GM19099 (cell line): ENCODE measurements around the gene SLC6A2.

ENCODE experiments used
- POLR2A ChIP-seq: IDR thresholded peaks from 3 replicates; pipeline ENCODE4 v1.6.1; 2011; ENCODE audit warnings: low read depth; ENCODE audit not compliant: insufficient read length; ENCODE audit errors: extremely low read depth

SLC6A2 gene

GRCh38 chr16:55641430-55642056 is 14.2 kb upstream of the SLC6A2 start:
- no peak for TF ChIP-seq POLR2A

DNA sequence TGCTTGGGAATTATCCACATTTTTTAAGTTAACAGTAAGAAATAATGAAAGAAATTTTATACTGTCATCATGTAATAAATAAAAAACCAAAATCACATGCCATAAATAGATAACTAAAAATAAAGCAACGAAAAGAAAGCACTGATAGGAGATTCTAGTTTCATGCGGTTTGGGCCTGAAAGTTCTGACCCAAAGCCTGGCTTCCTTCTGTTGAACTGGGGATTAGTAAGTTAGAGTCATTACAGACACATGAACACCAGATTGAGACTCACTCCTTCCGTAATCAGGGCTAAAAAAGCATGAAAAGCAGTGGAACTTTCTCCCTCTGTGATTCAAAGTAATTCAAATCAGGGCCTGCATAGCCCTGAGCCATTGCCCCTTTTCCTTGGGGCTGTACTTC is 13.2 kb upstream of the SLC6A2 start:
- TF ChIP-seq POLR2A = no peak

GRCh38 chr16:55643161-55643970 is 12.4 kb upstream of the SLC6A2 start:
- TF ChIP-seq POLR2A = no peak

DNA sequence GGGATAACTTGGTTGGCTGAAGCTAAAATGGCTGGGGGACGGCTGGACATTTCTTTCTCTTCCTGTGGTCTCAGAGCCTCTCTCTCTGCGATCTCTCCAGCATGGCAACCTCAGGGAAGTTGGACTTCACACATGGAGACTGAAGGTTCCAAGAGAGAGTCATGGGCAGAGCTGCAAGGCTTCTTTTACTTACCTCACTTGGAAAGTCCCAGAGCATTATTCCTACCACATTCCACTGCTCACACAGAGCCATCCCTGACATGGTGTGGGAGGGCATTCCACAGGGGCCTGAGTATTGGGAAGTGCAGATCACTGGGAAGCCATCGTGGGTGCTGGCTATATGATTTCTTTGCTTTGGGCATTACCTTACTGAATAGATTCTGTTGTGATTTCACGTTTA is 9.8 kb upstream of the SLC6A2 start:
- TF ChIP-seq POLR2A = no peak

- TF ChIP-seq POLR2A = no peak
These were observed 8.4 kb upstream of the SLC6A2 start for GRCh38 chr16:55647343-55647742.

DNA sequence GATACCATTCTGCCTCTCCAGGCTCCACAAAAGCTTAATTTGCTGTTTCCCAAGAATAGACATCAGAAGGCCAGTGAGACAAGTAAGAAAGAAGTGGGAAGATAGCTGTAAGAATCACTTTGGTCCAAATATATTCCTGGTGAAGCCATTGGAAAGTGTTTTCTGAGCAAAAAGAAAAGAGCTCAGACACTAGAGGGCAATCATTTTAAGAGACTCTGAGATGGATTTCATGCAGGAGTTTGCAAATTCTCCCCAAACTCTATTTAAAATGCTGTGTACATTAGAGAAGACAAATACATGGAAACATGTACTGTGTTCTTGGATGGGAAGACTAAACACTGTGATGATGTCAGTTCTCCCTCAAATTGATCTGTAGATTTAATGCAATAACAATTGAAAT is 8.0 kb upstream of the SLC6A2 start:
- TF ChIP-seq POLR2A = no peak

DNA sequence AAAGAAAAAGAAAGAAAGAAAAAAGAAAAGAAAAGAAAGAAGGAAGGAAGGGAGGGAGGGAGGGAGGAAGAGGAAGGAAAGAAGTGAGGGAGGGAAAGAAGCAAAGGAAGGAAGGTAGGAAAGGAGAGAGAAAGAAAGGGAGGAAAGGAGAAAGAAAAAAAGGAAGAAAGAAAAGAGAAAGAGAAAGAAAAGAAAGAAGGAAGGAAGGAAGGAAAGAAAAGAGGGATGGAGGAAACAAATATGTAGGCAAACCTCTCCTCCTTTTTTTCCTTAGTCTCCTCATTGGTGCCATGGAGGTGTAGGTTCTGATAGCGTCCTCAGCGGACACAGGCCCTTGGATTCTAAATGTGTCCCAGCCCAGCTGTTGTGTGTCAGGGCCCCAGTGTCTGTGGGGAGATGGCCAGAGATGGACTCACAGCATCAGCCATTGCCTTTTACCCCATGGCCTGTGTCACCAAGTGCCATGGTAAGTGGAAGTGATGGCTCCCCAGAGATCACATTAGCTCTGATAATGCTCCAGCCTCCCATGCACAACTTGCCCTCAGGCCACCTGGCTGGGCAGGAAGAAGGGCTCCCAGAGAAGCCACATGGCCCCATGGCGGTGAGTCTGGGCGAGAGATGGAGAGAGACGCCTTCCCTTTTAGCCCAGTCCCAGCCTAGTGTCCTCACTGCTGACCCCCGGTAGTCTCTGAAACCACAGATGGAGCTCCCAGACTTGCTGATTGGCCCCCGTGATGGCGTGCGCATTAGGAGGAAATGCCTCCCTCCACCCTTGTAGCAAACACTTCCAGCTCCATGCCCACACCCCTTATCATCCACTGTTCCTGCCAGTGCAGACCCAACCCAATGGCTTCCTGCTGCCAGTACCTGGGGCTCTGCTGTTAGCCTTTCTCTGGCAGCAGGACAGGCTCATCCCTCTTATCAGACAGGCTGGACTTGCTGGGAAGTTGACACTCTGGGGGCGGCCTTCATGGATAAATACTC is 3.7 kb upstream of the SLC6A2 start:
- no peak for TF ChIP-seq POLR2A

GRCh38 chr16:55653106-55653505 is 2.7 kb upstream of the SLC6A2 start:
- no peak for TF ChIP-seq POLR2A

GRCh38 chr16:55655381-55655896 is 349 bp upstream of the SLC6A2 start:
- no peak for TF ChIP-seq POLR2A

- no peak for TF ChIP-seq POLR2A
These were observed 904 bp downstream of the SLC6A2 start for GRCh38 chr16:55656691-55657092.

DNA sequence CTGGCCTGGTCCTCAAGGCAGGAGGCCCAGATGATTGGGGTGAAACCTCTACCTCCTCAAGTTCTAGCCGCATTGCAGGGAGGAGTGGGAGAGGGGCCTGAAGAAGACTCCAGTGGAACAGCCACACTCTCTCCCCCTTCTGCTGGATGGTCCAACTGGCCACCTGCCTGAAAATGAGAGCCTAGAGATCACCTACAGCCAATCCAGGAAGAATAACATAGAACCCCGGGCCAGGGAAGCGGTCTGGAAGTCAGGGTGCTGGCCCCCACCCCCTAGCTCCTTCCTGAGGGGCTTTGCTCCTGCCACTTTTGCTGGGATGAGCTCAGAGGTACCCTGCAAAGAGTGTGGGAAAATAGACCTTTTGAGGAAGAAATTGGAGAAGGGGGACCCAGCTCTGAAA is 1.8 kb downstream of the SLC6A2 start:
- TF ChIP-seq POLR2A = no peak

DNA sequence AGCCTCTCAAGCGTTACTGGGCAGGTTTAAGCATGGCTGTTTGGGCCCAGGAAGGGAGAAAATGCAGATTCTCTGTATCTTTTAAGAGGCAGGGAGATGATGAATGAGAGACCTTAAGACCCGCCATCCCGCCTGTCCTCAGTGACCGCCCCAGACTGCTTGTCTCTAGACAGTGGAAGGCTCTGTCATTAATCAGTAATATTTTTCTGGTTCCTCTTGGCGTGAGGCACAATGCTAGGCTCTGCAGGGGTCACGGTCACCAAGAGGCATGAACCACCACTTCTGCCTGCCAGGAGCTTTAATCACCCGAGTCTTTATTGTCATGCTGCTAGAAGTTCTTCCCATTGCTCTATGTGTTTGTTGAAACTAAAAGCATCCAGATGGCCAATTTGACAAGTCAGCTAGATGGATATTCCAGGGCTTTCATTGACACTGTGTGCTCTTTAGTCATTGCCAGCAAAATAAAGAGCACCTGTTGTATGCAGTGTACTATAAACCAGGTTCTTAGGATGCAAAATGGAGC is 3.2 kb downstream of the SLC6A2 start:
- no peak for TF ChIP-seq POLR2A

GRCh38 chr16:55660026-55660425 is 4.2 kb downstream of the SLC6A2 start:
- no peak for TF ChIP-seq POLR2A

- no peak for TF ChIP-seq POLR2A
These were observed 5.0 kb downstream of the SLC6A2 start for GRCh38 chr16:55660828-55661227.
